ENCODE measurements around the gene SF3A1.

DNA sequence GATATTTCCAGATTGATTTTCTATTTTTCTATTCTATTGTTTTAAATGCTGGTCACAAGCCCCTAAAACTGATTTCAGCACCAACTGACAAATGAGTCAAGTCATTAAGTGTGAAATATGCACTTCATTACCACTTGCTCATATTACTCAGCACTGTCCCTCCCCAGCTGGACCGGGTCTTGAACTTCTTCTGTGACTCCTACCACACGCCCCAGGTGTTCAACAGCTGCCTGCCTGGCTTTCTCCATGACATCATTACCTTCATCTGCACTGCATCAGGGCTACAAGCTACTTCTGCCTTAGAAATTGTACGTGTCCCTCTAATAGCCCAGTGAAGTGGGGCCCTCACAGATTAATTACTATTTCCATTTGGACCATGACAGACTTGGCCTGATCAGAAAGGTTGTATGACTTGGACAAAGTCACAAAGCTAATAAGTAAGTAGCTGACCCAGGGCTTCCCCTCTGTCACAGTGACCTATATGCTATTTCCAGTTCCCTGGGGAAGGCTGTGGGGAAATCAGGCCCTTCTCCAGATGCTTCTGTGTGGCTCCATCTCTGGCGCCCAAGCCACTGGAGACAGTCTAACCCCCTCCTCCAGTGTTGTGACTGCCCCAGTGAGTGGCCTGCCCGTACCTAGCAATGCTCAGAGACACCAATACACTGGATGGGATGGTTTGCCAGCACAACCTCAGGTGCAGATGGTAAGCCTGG is 48.0 kb downstream of the SF3A1 start:
- TF ChIP-seq POLR2A (IDR thresholded peaks at IDR 0.05; ENCODE audit: control extremely low read depth in 1 of 2, low read depth in 2 of 2, low read length in 2 of 2) (no peak), HDAC2 (IDR thresholded peaks at IDR 0.05; ENCODE audit: borderline replicate concordance in 1 of 2, low read depth in 2 of 2, low read length in 2 of 2) (no peak), TAF1 (IDR thresholded peaks at IDR 0.05; ENCODE audit: low read depth, low read length) (no peak), SIX5 (IDR thresholded peaks at IDR 0.05; ENCODE audit: low read depth, low read length) (no peak), SP2 (IDR thresholded peaks at IDR 0.05; ENCODE audit: low read length) (no peak), ASH2L (IDR thresholded peaks at IDR 0.05; ENCODE audit: low read length) (no peak), CHD1 (IDR thresholded peaks at IDR 0.05; ENCODE audit: low read depth, low read length) (no peak), NRF1 (IDR thresholded peaks at IDR 0.05; ENCODE audit: low read depth, low read length) (no peak), RAD21 (IDR thresholded peaks at IDR 0.05 in 1 of 2, conservative IDR thresholded peaks at IDR 0.05 in 1 of 2; ENCODE audit: low read depth in 2 of 2, low read length in 2 of 2) (no peak), POLR2AphosphoS5 (IDR thresholded peaks at IDR 0.05; ENCODE audit: low read depth, low read length) (no peak), SRF (IDR thresholded peaks at IDR 0.05; ENCODE audit: low read depth, low read length) (no peak), JUND (IDR thresholded peaks at IDR 0.05; ENCODE audit: low read length) (no peak)
- TF ChIP-seq, protein P1, sequence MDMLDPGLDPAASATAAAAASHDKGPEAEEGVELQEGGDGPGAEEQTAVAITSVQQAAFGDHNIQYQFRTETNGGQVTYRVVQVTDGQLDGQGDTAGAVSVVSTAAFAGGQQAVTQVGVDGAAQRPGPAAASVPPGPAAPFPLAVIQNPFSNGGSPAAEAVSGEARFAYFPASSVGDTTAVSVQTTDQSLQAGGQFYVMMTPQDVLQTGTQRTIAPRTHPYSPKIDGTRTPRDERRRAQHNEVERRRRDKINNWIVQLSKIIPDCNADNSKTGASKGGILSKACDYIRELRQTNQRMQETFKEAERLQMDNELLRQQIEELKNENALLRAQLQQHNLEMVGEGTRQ (IDR thresholded peaks at IDR 0.05; ENCODE audit: low read length) = no peak
- TF ChIP-seq, protein P2, sequence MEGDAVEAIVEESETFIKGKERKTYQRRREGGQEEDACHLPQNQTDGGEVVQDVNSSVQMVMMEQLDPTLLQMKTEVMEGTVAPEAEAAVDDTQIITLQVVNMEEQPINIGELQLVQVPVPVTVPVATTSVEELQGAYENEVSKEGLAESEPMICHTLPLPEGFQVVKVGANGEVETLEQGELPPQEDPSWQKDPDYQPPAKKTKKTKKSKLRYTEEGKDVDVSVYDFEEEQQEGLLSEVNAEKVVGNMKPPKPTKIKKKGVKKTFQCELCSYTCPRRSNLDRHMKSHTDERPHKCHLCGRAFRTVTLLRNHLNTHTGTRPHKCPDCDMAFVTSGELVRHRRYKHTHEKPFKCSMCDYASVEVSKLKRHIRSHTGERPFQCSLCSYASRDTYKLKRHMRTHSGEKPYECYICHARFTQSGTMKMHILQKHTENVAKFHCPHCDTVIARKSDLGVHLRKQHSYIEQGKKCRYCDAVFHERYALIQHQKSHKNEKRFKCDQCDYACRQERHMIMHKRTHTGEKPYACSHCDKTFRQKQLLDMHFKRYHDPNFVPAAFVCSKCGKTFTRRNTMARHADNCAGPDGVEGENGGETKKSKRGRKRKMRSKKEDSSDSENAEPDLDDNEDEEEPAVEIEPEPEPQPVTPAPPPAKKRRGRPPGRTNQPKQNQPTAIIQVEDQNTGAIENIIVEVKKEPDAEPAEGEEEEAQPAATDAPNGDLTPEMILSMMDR (IDR thresholded peaks at IDR 0.05; ENCODE audit: control extremely low read depth in 1 of 3, insufficient read depth in 1 of 3, low read depth in 1 of 3, low read length in 3 of 3) = no peak
